HEK293 (cell line): Measurements from ENCODE around the gene CDH23.

Experiments
- CTCF ChIA-PET: fragments of 350-600 bp; formaldehyde crosslinking; extraction: SDS; loops from one replicate; lab custom pipeline; 2021; ENCODE audit warnings: antibody characterized with exemption; lab: Yijun Ruan, JAX
- POLR2A ChIA-PET: fragments of 300-600 bp; formaldehyde crosslinking; extraction: SDS; loops from one replicate; lab custom pipeline; 2020; ENCODE audit warnings: antibody characterized with exemption, inconsistent platforms; lab: Yijun Ruan, JAX
- H3K27ac ChIP-seq: fragments of 200-500 bp; sonication (Bioruptor generic); 2 replicates; pipeline ENCODE4 v1.5.1; 2014; ENCODE audit warnings: low read depth, low read length, control low read depth, inconsistent platforms; ENCODE audit errors: extremely low read depth
- H3K36me3 ChIP-seq, 2 experiments: fragments of 200-500 bp in 1 of 2; sonication (Bioruptor generic) in 1 of 2; 1 replicate in 1 of 2; 2 replicates in 1 of 2; pipeline ENCODE4 v1.5.1; 2014 to 2017; ENCODE audit warnings: inconsistent platforms in 2 of 2, low read length in 2 of 2; ENCODE audit not compliant: control insufficient read depth in 2 of 2, insufficient read depth in 1 of 2
- H3K4me1 ChIP-seq: fragments of 200-500 bp; sonication (Bioruptor generic); 2 replicates; pipeline ENCODE4 v1.5.1; 2014; ENCODE audit warnings: mild to moderate bottlenecking, low read length, inconsistent platforms; ENCODE audit not compliant: control insufficient read depth, insufficient read depth
- H3K4me3 ChIP-seq: 2 replicates; pipeline ENCODE4 v1.5.1; 2011; ENCODE audit warnings: low read depth, mild to moderate bottlenecking, control low read depth, low read length, moderate library complexity
- H3K9me3 ChIP-seq: fragments of 200-500 bp; sonication (Bioruptor generic); 2 replicates; pipeline ENCODE4 v1.5.1; 2014; ENCODE audit warnings: low read depth, low read length, inconsistent platforms; ENCODE audit not compliant: control insufficient read depth, insufficient read depth
- FEZF1 ChIP-seq: fragments of 450-650 bp; formaldehyde crosslinking; IDR thresholded peaks from 2 replicates; pipeline ENCODE4 v1.5.1; 2016; ENCODE audit warnings: missing biosample characterization, missing genetic modification characterization
- KLF17 ChIP-seq: fragments of 450-650 bp; formaldehyde crosslinking; IDR thresholded peaks from 2 replicates; pipeline ENCODE4 v1.5.1; 2016; ENCODE audit warnings: missing biosample characterization, missing genetic modification characterization
- PATZ1 ChIP-seq: fragments of 450-650 bp; formaldehyde crosslinking; IDR thresholded peaks from 2 replicates; pipeline ENCODE4 v1.5.1; 2016; ENCODE audit warnings: missing biosample characterization, missing genetic modification characterization
- RBAK ChIP-seq: fragments of 450-650 bp; formaldehyde crosslinking; IDR thresholded peaks from 2 replicates; pipeline ENCODE4 v1.5.1; 2016; ENCODE audit warnings: missing biosample characterization, missing genetic modification characterization
- SALL2 ChIP-seq: fragments of 450-650 bp; formaldehyde crosslinking; IDR thresholded peaks from 2 replicates; pipeline ENCODE4 v1.5.0; 2017; ENCODE audit warnings: missing biosample characterization, mild to moderate bottlenecking, missing genetic modification characterization, borderline replicate concordance
- YY1 ChIP-seq: fragments of 450-650 bp; formaldehyde crosslinking; IDR thresholded peaks from 2 replicates; pipeline ENCODE4 v1.5.1; 2018; ENCODE audit warnings: missing biosample characterization, missing genetic modification characterization
- ZBTB21 ChIP-seq: fragments of 450-650 bp; formaldehyde crosslinking; IDR thresholded peaks from 2 replicates; pipeline ENCODE4 v1.5.1; 2017; ENCODE audit warnings: missing biosample characterization, missing genetic modification characterization
- ZFP3 ChIP-seq: fragments of 450-650 bp; formaldehyde crosslinking; IDR thresholded peaks from 2 replicates; pipeline ENCODE4 v1.5.1; 2016; ENCODE audit warnings: low read depth, missing biosample characterization, missing genetic modification characterization
- ZNF146 ChIP-seq: fragments of 450-650 bp; formaldehyde crosslinking; IDR thresholded peaks from 2 replicates; pipeline ENCODE4 v1.5.1; 2016; ENCODE audit warnings: missing biosample characterization, missing genetic modification characterization
- ZNF214 ChIP-seq: fragments of 450-650 bp; formaldehyde crosslinking; IDR thresholded peaks from 2 replicates; pipeline ENCODE4 v1.5.1; 2017; ENCODE audit warnings: missing biosample characterization, mild to moderate bottlenecking, missing genetic modification characterization, borderline replicate concordance
- ZNF394 ChIP-seq: fragments of 450-650 bp; formaldehyde crosslinking; IDR thresholded peaks from 2 replicates; pipeline ENCODE4 v1.5.1; 2016; ENCODE audit warnings: missing biosample characterization, missing genetic modification characterization, mild to moderate bottlenecking, moderate library complexity, borderline replicate concordance
- ZNF423 ChIP-seq: fragments of 450-650 bp; formaldehyde crosslinking; IDR thresholded peaks from 2 replicates; pipeline ENCODE4 v1.5.1; 2016; ENCODE audit warnings: missing biosample characterization, missing genetic modification characterization
- ZNF48 ChIP-seq: fragments of 450-650 bp; formaldehyde crosslinking; IDR thresholded peaks from 2 replicates; pipeline ENCODE4 v1.5.1; 2016; ENCODE audit warnings: missing biosample characterization, missing genetic modification characterization
- ZNF510 ChIP-seq: fragments of 450-650 bp; formaldehyde crosslinking; IDR thresholded peaks from 2 replicates; pipeline ENCODE4 v1.5.1; 2018; ENCODE audit warnings: mild to moderate bottlenecking, missing genetic modification characterization, missing biosample characterization; ENCODE audit not compliant: insufficient replicate concordance
- ZNF610 ChIP-seq: fragments of 450-650 bp; formaldehyde crosslinking; IDR thresholded peaks from 2 replicates; pipeline ENCODE4 v1.5.1; 2016; ENCODE audit warnings: missing biosample characterization, missing genetic modification characterization, borderline replicate concordance
- ZNF626 ChIP-seq: fragments of 450-650 bp; sonication (Bioruptor Pico); formaldehyde crosslinking; IDR thresholded peaks from 2 replicates; pipeline ENCODE4 v1.5.1; 2018; ENCODE audit warnings: missing biosample characterization, missing genetic modification characterization, inconsistent platforms
- ZNF654 ChIP-seq: fragments of 450-650 bp; formaldehyde crosslinking; IDR thresholded peaks from 2 replicates; pipeline ENCODE4 v1.5.1; 2016; ENCODE audit warnings: low read depth, missing biosample characterization, missing genetic modification characterization
- ZNF660 ChIP-seq: fragments of 450-650 bp; IDR thresholded peaks from 2 replicates; pipeline ENCODE4 v1.5.1; 2018; ENCODE audit warnings: missing biosample characterization, mild to moderate bottlenecking, missing genetic modification characterization
- ZNF677 ChIP-seq: fragments of 450-650 bp; IDR thresholded peaks from 2 replicates; pipeline ENCODE4 v1.5.0; 2018; ENCODE audit warnings: missing biosample characterization, mild to moderate bottlenecking, missing genetic modification characterization, moderate library complexity
- ZNF707 ChIP-seq: fragments of 450-650 bp; formaldehyde crosslinking; IDR thresholded peaks from 2 replicates; pipeline ENCODE4 v1.5.1; 2016; ENCODE audit warnings: missing biosample characterization, missing genetic modification characterization
- ZNF843 ChIP-seq: fragments of 450-650 bp; formaldehyde crosslinking; IDR thresholded peaks from 2 replicates; pipeline ENCODE4 v1.5.1; 2016; ENCODE audit warnings: missing biosample characterization, missing genetic modification characterization
- ZSCAN5A ChIP-seq: fragments of 450-650 bp; formaldehyde crosslinking; IDR thresholded peaks from 2 replicates; pipeline ENCODE4 v1.5.1; 2016; ENCODE audit warnings: missing biosample characterization, missing genetic modification characterization
- TF ChIP-seq, protein P1 (sequence below): fragments of 450-650 bp; formaldehyde crosslinking; IDR thresholded peaks from 2 replicates; pipeline ENCODE4 v1.5.1; 2016; ENCODE audit warnings: missing biosample characterization, missing genetic modification characterization, low read depth
- TF ChIP-seq, protein P2 (sequence below): fragments of 450-650 bp; formaldehyde crosslinking; IDR thresholded peaks from 2 replicates; pipeline ENCODE4 v1.5.1; 2016; ENCODE audit warnings: missing biosample characterization, missing genetic modification characterization
- TF ChIP-seq, protein P3 (sequence below): fragments of 450-650 bp; formaldehyde crosslinking; IDR thresholded peaks from 2 replicates; pipeline ENCODE4 v1.5.1; 2017; ENCODE audit warnings: missing biosample characterization, mild to moderate bottlenecking, missing genetic modification characterization, moderate library complexity
- TF ChIP-seq, protein P4 (sequence below): fragments of 450-650 bp; formaldehyde crosslinking; IDR thresholded peaks from 2 replicates; pipeline ENCODE4 v1.5.1; 2016; ENCODE audit warnings: missing biosample characterization, missing genetic modification characterization

The CDH23 gene

DNA sequence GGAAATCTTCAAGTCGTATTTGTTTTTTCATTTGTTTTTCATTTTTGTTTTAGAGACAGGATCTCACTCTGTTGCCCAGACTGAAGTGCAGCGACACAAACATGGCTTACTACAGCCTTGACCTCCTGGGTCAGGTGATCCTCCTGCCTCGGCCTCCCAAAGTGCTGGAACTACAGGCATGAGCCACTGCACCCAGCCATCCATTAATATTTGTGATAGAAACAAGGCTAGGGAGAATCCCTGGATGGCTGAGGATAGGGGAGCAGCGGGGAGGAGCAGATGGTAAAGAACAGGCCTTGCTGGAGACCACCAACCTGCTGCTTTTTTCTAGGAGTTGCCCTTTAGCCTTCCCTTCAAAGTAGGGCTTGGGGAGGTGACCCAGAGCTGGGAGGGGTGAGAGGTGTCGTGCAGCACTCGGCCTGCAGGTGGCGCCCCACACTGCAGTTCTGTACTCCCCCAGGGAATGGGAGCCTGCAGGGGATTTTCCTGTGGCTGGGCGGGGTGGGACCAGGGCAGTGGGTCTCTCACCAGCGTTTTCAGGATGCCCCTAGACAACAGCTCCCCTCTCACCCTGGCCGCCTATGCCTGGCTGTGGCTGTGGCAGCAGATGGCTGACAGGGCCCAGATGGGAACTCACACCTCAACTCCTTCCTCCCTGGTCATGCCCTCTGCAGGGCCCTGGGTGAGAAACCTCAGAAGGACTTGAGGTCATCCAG is 12.6 kb upstream of the CDH23 start:
- ChIA-PET POLR2A (interaction anchor here (0.7 kb wide), 2 partner anchors 64 to 175 kb away, joined by 3 read pairs; no protein-coding TSS in a partner anchor), CTCF (interaction anchor here (0.6 to 9.4 kb wide), 32 partner anchors 8 to 1339 kb away, joined by 3 to 86 read pairs (median 4); partner anchors contain the start of gene SLC29A3)
- Histone ChIP-seq H3K36me3 (no peaks in the 10 kb centered on the region), H3K9me3 (no peaks in the 10 kb centered on the region), H3K4me1 (no peaks in the 10 kb centered on the region), H3K27ac (no peak overlapping the region), H3K4me3 (no peak overlapping the region)
- TF ChIP-seq ZNF214 (tag by site-specific recombination), result no peak
- TF ChIP-seq YY1 (tag by site-specific recombination), result no peak
- TF ChIP-seq ZNF707, result no peak
- TF ChIP-seq ZNF660 (tag by site-specific recombination), result peak; percentile 58; the same call in 1 of the 2 replicates
- no peak for TF ChIP-seq ZBTB21 (tag by site-specific recombination)
- peak; percentile 66 for TF ChIP-seq ZNF654 (tag by site-specific recombination)
- TF ChIP-seq ZNF423, result 0 out of 2 replicates have a peak, but pooled peaks have one; percentile 45
- no peak for TF ChIP-seq ZNF146 (tag by site-specific recombination)
- no peak for TF ChIP-seq ZNF626
- TF ChIP-seq PATZ1, result peak; percentile 43
- TF ChIP-seq ZNF843 (tag by site-specific recombination), result no peak
- TF ChIP-seq ZSCAN5A (tag by site-specific recombination), result no peak
- TF ChIP-seq SALL2 (tag by site-specific recombination), result no peak
- TF ChIP-seq ZNF510 (tag by site-specific recombination), result no peak
- TF ChIP-seq FEZF1 (tag by site-specific recombination), result no peak
- no peak for TF ChIP-seq KLF17 (tag by site-specific recombination)
- TF ChIP-seq ZNF677 (tag by site-specific recombination), result no peak
- no peak for TF ChIP-seq ZNF394 (tag by site-specific recombination)
- TF ChIP-seq, protein P1, sequence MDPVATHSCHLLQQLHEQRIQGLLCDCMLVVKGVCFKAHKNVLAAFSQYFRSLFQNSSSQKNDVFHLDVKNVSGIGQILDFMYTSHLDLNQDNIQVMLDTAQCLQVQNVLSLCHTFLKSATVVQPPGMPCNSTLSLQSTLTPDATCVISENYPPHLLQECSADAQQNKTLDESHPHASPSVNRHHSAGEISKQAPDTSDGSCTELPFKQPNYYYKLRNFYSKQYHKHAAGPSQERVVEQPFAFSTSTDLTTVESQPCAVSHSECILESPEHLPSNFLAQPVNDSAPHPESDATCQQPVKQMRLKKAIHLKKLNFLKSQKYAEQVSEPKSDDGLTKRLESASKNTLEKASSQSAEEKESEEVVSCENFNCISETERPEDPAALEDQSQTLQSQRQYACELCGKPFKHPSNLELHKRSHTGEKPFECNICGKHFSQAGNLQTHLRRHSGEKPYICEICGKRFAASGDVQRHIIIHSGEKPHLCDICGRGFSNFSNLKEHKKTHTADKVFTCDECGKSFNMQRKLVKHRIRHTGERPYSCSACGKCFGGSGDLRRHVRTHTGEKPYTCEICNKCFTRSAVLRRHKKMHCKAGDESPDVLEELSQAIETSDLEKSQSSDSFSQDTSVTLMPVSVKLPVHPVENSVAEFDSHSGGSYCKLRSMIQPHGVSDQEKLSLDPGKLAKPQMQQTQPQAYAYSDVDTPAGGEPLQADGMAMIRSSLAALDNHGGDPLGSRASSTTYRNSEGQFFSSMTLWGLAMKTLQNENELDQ, result no peak
- TF ChIP-seq ZNF610 (tag by site-specific recombination), result no peak
- TF ChIP-seq, protein P2, sequence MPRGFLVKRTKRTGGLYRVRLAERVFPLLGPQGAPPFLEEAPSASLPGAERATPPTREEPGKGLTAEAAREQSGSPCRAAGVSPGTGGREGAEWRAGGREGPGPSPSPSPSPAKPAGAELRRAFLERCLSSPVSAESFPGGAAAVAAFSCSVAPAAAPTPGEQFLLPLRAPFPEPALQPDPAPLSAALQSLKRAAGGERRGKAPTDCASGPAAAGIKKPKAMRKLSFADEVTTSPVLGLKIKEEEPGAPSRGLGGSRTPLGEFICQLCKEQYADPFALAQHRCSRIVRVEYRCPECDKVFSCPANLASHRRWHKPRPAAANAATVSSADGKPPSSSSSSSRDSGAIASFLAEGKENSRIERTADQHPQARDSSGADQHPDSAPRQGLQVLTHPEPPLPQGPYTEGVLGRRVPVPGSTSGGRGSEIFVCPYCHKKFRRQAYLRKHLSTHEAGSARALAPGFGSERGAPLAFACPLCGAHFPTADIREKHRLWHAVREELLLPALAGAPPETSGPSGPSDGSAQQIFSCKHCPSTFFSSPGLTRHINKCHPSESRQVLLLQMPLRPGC (tag by site-specific recombination), result no peak
- TF ChIP-seq, protein P3, sequence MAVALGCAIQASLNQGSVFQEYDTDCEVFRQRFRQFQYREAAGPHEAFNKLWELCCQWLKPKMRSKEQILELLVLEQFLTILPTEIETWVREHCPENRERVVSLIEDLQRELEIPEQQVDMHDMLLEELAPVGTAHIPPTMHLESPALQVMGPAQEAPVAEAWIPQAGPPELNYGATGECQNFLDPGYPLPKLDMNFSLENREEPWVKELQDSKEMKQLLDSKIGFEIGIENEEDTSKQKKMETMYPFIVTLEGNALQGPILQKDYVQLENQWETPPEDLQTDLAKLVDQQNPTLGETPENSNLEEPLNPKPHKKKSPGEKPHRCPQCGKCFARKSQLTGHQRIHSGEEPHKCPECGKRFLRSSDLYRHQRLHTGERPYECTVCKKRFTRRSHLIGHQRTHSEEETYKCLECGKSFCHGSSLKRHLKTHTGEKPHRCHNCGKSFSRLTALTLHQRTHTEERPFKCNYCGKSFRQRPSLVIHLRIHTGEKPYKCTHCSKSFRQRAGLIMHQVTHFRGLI (tag by site-specific recombination), result 0 out of 2 replicates have a peak, but pooled peaks have one; percentile 27
- no peak for TF ChIP-seq ZFP3 (tag by site-specific recombination)
- TF ChIP-seq, protein P4, sequence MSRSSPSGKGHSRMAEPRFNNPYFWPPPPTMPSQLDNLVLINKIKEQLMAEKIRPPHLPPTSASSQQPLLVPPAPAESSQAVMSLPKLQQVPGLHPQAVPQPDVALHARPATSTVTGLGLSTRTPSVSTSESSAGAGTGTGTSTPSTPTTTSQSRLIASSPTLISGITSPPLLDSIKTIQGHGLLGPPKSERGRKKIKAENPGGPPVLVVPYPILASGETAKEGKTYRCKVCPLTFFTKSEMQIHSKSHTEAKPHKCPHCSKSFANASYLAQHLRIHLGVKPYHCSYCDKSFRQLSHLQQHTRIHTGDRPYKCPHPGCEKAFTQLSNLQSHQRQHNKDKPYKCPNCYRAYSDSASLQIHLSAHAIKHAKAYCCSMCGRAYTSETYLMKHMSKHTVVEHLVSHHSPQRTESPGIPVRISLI (tag by site-specific recombination), result no peak
- no peak for TF ChIP-seq ZNF48 (tag by site-specific recombination)
- no peak for TF ChIP-seq RBAK (tag by site-specific recombination)
